HepG2 (cell line): ENCODE measurements around the gene NTN4. TPM values are rescaled to one million over a fixed set of nuclear protein-coding genes. Genes with fewer than 3 reads are reported as not detected.

Experiments
- CBX5 ChIP-seq: sonication (generic); formaldehyde crosslinking; IDR thresholded peaks from 2 replicates; pipeline ENCODE4 v1.4.0; 2020; ENCODE audit warnings: missing genetic modification reagents, borderline replicate concordance
- CSRNP2 ChIP-seq: sonication (generic); formaldehyde crosslinking; conservative IDR thresholded peaks from 2 replicates; pipeline ENCODE4 v1.8.0; 2022; ENCODE audit warnings: low read depth, missing genetic modification reagents
- ELF3 ChIP-seq: IDR thresholded peaks from 2 replicates; pipeline ENCODE4 v1.6.1; 2016; ENCODE audit warnings: missing genetic modification reagents, missing compliant biosample characterization
- HNF4A ChIP-seq: sonication (generic); formaldehyde crosslinking; IDR thresholded peaks from 2 replicates; pipeline ENCODE4 v1.4.0; 2020; ENCODE audit warnings: missing genetic modification reagents
- HNRNPL ChIP-seq: fragments of 200-400 bp; formaldehyde crosslinking; IDR thresholded peaks from 2 replicates; pipeline ENCODE4 v1.6.1; 2017; ENCODE audit warnings: mild to moderate bottlenecking, low read depth, low read length
- MEIS2 ChIP-seq: sonication (generic); formaldehyde crosslinking; IDR thresholded peaks from 2 replicates; pipeline ENCODE4 v1.9.0; 2021; ENCODE audit warnings: mild to moderate bottlenecking, missing genetic modification reagents
- NCOA2 ChIP-seq: sonication (generic); formaldehyde crosslinking; IDR thresholded peaks from 2 replicates; pipeline ENCODE4 v1.8.0; 2022; ENCODE audit warnings: inconsistent platforms
- NKX3-1 ChIP-seq: sonication (generic); formaldehyde crosslinking; IDR thresholded peaks from 2 replicates; pipeline ENCODE4 v1.5.0; 2020; ENCODE audit warnings: missing genetic modification reagents
- PAF1 ChIP-seq: IDR thresholded peaks from 2 replicates; pipeline ENCODE4 v1.6.1; 2016; ENCODE audit warnings: missing genetic modification reagents, missing compliant biosample characterization
- PCBP2 ChIP-seq: fragments of 200-400 bp; formaldehyde crosslinking; optimal IDR thresholded peaks from 2 replicates; pipeline ENCODE3; 2018; ENCODE audit warnings: low read length, low read depth; ENCODE audit not compliant: poor library complexity, severe bottlenecking
- PRDM4 ChIP-seq: sonication (generic); formaldehyde crosslinking; IDR thresholded peaks from 2 replicates; pipeline ENCODE4 v1.9.0; 2021; ENCODE audit warnings: missing genetic modification reagents, borderline replicate concordance
- SAP130 ChIP-seq: IDR thresholded peaks from 2 replicates; pipeline ENCODE4 v1.6.1; 2016; ENCODE audit warnings: low read depth
- SRSF1 ChIP-seq: fragments of 200-400 bp; formaldehyde crosslinking; optimal IDR thresholded peaks from 2 replicates; pipeline ENCODE3; 2017; ENCODE audit warnings: mild to moderate bottlenecking, low read depth, low read length, moderate library complexity
- ZNF143 ChIP-seq: sonication (generic); formaldehyde crosslinking; IDR thresholded peaks from 2 replicates; pipeline ENCODE4 v1.4.0; 2020; ENCODE audit warnings: missing genetic modification reagents
- ZNF274 ChIP-seq: sonication (generic); formaldehyde crosslinking; IDR thresholded peaks from 2 replicates; pipeline ENCODE4 v1.5.1; 2020; ENCODE audit warnings: mild to moderate bottlenecking, missing genetic modification reagents
- ZNF281 ChIP-seq: sonication (generic); formaldehyde crosslinking; IDR thresholded peaks from 2 replicates; pipeline ENCODE4 v1.4.0; 2020; ENCODE audit warnings: missing genetic modification reagents, borderline replicate concordance
- ZNF446 ChIP-seq: sonication (generic); formaldehyde crosslinking; IDR thresholded peaks from 2 replicates; pipeline ENCODE4 v1.5.0; 2020; ENCODE audit warnings: mild to moderate bottlenecking, missing genetic modification reagents
- ZNF510 ChIP-seq: sonication (generic); formaldehyde crosslinking; IDR thresholded peaks from 2 replicates; pipeline ENCODE4 v1.4.0; 2020; ENCODE audit warnings: low read depth, mild to moderate bottlenecking, missing genetic modification reagents
- ZNF576 ChIP-seq: sonication (generic); formaldehyde crosslinking; IDR thresholded peaks from 2 replicates; pipeline ENCODE4 v1.4.0; 2020; ENCODE audit warnings: mild to moderate bottlenecking, missing genetic modification reagents
- ZNF652 ChIP-seq: IDR thresholded peaks from 2 replicates; pipeline ENCODE4 v1.6.1; 2016; ENCODE audit warnings: low read depth, borderline replicate concordance
- ZNF7 ChIP-seq: IDR thresholded peaks from 2 replicates; pipeline ENCODE4 v1.6.1; 2016; ENCODE audit warnings: missing biosample characterization, missing genetic modification reagents
- ZNF784 ChIP-seq: sonication (generic); formaldehyde crosslinking; IDR thresholded peaks from 2 replicates; pipeline ENCODE4 v1.5.1; 2020; ENCODE audit warnings: missing genetic modification reagents, mild to moderate bottlenecking, borderline replicate concordance
- ZSCAN20 ChIP-seq: sonication (generic); formaldehyde crosslinking; IDR thresholded peaks from 2 replicates; pipeline ENCODE4 v1.4.0; 2020; ENCODE audit warnings: missing genetic modification reagents, mild to moderate bottlenecking, borderline replicate concordance
- polyA plus RNA-seq, 8 experiments: library from polyadenylated mRNA; depleted of rRNA in 3 of 8; stranded (reverse) in 7 of 8; unstranded in 1 of 8; fragments of >200 nt; fragmentation: Illumina TruSeq in 4 of 8; extraction: Trizol in 4 of 8; gene quantifications; 2 replicates each; pipeline versions ENCODE4 v1.2.1 to v1.2.3, GENCODE V29; 2011 to 2016; ENCODE audit warnings: low read depth in 4 of 8, missing spikeins in 1 of 8, mixed read lengths in 1 of 8; ENCODE audit not compliant: insufficient read depth in 1 of 8
- total RNA-seq, 5 experiments: library from RNA; depleted of rRNA; stranded (reverse); fragments of >200 nt; fragmentation: Illumina TruSeq; extraction: Trizol; gene quantifications; 2 replicates each; pipeline ENCODE4 v1.2.3, GENCODE V29; 2016; ENCODE audit warnings: low read depth in 1 of 5

The NTN4 gene
- total and polyA plus RNA-seq, 2 of the 13 experiments (the other 11 are each of a cell fraction or from before 2014, with no cell fraction given) = 7.8 to 11.5 TPM

GRCh38 chr12:95802482-95803270, 12.1 kb upstream of the NTN4 start (continued):
- TF ChIP-seq PRDM4 (CRISPR knock-in tag) (no peak), ELF3 (CRISPR knock-in tag) (peak; percentile 14; the same call in 1 of the 2 replicates), ZNF652 (CRISPR knock-in tag) (no peak; the same call in 1 of the 2 replicates), ZNF446 (no peak), MEIS2 (CRISPR knock-in tag) (no peak), ZSCAN20 (CRISPR knock-in tag) (no peak), ZNF510 (CRISPR knock-in tag) (no peak), PAF1 (CRISPR knock-in tag) (no peak), SAP130 (CRISPR knock-in tag) (peak; percentile 73), ZNF274 (no peak), ZNF143 (CRISPR knock-in tag) (no peak), HNRNPL (no peak), CBX5 (no peak), ZNF281 (CRISPR knock-in tag) (no peak), CSRNP2 (no peak), HNF4A (CRISPR knock-in tag) (peak; percentile 92), PCBP2 (no peak), ZNF7 (CRISPR knock-in tag) (no peak), NKX3-1 (CRISPR knock-in tag) (no peak), ZNF784 (no peak), SRSF1 (no peak), NCOA2 (CRISPR knock-in tag) (peak; percentile 70), ZNF576 (no peak)
